Neural cell (in vitro differentiated cells): ENCODE results near the gene CLEC4C. TPM values are rescaled to one million over a fixed set of nuclear protein-coding genes. Genes with fewer than 3 reads are reported as not detected.

ENCODE experiments used
- H2AFZ ChIP-seq: fragments of 200-600, 300-800 bp; sonication (generic), shearing (Covaris generic); 2 replicates; pipeline ENCODE4 v1.6.0; 2014; ENCODE audit warnings: low read depth, mild to moderate bottlenecking, antibody characterized with exemption, low read length, moderate library complexity
- H3F3A ChIP-seq: fragments of 200-600 bp; shearing (Covaris generic); 2 replicates; pipeline ENCODE4 v1.6.1; 2016; ENCODE audit warnings: mild to moderate bottlenecking, moderate library complexity, mixed read lengths, antibody characterized with exemption, low read length; ENCODE audit not compliant: insufficient read depth, poor library complexity, severe bottlenecking
- H3K27ac ChIP-seq: fragments of 200-600, 300-800 bp; sonication (generic), shearing (Covaris generic); 2 replicates; pipeline ENCODE4 v1.5.1; 2014; ENCODE audit warnings: mild to moderate bottlenecking, low read length, moderate library complexity
- H3K27me3 ChIP-seq: fragments of 300-800, 200-600 bp; sonication (generic), shearing (Covaris generic); 2 replicates; pipeline ENCODE4 v1.6.0; 2014; ENCODE audit warnings: mild to moderate bottlenecking, low read depth, low read length, moderate library complexity; ENCODE audit not compliant: insufficient read depth
- H3K36me3 ChIP-seq: fragments of 300-800, 200-600 bp; sonication (generic), shearing (Covaris generic); 2 replicates; pipeline ENCODE4 v1.5.1; 2014; ENCODE audit warnings: mild to moderate bottlenecking, antibody characterized with exemption, low read length, moderate library complexity; ENCODE audit not compliant: insufficient read depth
- H3K4me2 ChIP-seq: fragments of 300-800, 200-600 bp; sonication (generic), shearing (Covaris generic); 2 replicates; pipeline ENCODE4 v1.6.0; 2014; ENCODE audit warnings: mild to moderate bottlenecking, low read length
- H3K4me3 ChIP-seq: fragments of 300-800, 200-600 bp; sonication (generic), shearing (Covaris generic); 2 replicates; pipeline ENCODE4 v1.5.1; 2014; ENCODE audit warnings: mild to moderate bottlenecking, low read length, moderate library complexity
- H3K79me2 ChIP-seq: fragments of 200-600 bp; shearing (Covaris generic); replicated peaks from 2 replicates; pipeline ENCODE4 v1.6.0; 2014; ENCODE audit warnings: mild to moderate bottlenecking, low read length, moderate library complexity; ENCODE audit not compliant: insufficient read depth
- H3K9ac ChIP-seq: fragments of 300-800, 200-600 bp; sonication (generic), shearing (Covaris generic); 2 replicates; pipeline ENCODE4 v1.6.1; 2016; ENCODE audit warnings: mild to moderate bottlenecking, low read length, mixed read lengths
- H3K9me2 ChIP-seq: fragments of 200-600 bp; shearing (Covaris generic); 2 replicates; pipeline ENCODE4 v1.6.1; 2016; ENCODE audit warnings: mild to moderate bottlenecking, low read length, mixed read lengths; ENCODE audit not compliant: insufficient read depth
- H3K9me3 ChIP-seq: fragments of 200-600, 300-800 bp; sonication (generic), shearing (Covaris generic); 2 replicates; pipeline ENCODE4 v1.6.1; 2016; ENCODE audit warnings: mild to moderate bottlenecking, mixed run types, low read length, moderate library complexity, mixed read lengths
- H4K20me1 ChIP-seq: fragments of 200-600 bp; shearing (Covaris generic); 2 replicates; pipeline ENCODE4 v1.6.1; 2016; ENCODE audit warnings: mild to moderate bottlenecking, mixed run types; ENCODE audit not compliant: insufficient read depth
- CTCF ChIP-seq: fragments of 450-650 bp; IDR thresholded peaks from 2 replicates; pipeline ENCODE4 v1.5.1; 2014; ENCODE audit warnings: antibody characterized with exemption, mild to moderate bottlenecking, moderate library complexity; ENCODE audit not compliant: poor library complexity, severe bottlenecking
- EP300 ChIP-seq: fragments of 450-650 bp; conservative IDR thresholded peaks from 2 replicates; pipeline ENCODE4 v1.6.1; 2014; ENCODE audit warnings: antibody characterized with exemption, mild to moderate bottlenecking, moderate library complexity; ENCODE audit not compliant: poor library complexity, severe bottlenecking
- EZH2 ChIP-seq: fragments of 200-600, 300-800 bp; shearing (Covaris generic), sonication (generic); IDR thresholded peaks from 2 replicates; pipeline ENCODE4 v1.6.1; 2014; ENCODE audit warnings: antibody characterized with exemption, low read length, borderline replicate concordance, mild to moderate bottlenecking; ENCODE audit not compliant: insufficient read depth, poor library complexity, severe bottlenecking
- MXI1 ChIP-seq: fragments of 450-650 bp; conservative IDR thresholded peaks from 2 replicates; pipeline ENCODE4 v1.6.1; 2014; ENCODE audit warnings: antibody characterized with exemption, mild to moderate bottlenecking; ENCODE audit not compliant: poor library complexity, severe bottlenecking
- POLR2AphosphoS5 ChIP-seq: IDR thresholded peaks from 2 replicates; pipeline ENCODE4 v1.6.1; 2012
- RAD21 ChIP-seq: fragments of 450-650 bp; conservative IDR thresholded peaks from 2 replicates; pipeline ENCODE4 v1.6.1; 2014; ENCODE audit warnings: antibody characterized with exemption, mild to moderate bottlenecking, moderate library complexity
- REST ChIP-seq: IDR thresholded peaks from 2 replicates; pipeline ENCODE4 v1.6.1; 2012; ENCODE audit warnings: borderline replicate concordance
- SMC3 ChIP-seq: fragments of 450-650 bp; conservative IDR thresholded peaks from 2 replicates; pipeline ENCODE4 v1.6.1; 2014; ENCODE audit warnings: antibody characterized with exemption, mild to moderate bottlenecking, moderate library complexity; ENCODE audit not compliant: poor library complexity
- TAF1 ChIP-seq: IDR thresholded peaks from 2 replicates; pipeline ENCODE4 v1.6.1; 2012; ENCODE audit warnings: low read depth
- polyA plus RNA-seq: library from polyadenylated mRNA; depleted of rRNA; stranded (reverse); fragments of >200 nt; gene quantifications from 2 replicates; pipeline ENCODE4 v1.2.3, GENCODE V29; 2014

The CLEC4C gene
- polyA plus RNA-seq, 1 donor from 2014 or later: not detected

DNA sequence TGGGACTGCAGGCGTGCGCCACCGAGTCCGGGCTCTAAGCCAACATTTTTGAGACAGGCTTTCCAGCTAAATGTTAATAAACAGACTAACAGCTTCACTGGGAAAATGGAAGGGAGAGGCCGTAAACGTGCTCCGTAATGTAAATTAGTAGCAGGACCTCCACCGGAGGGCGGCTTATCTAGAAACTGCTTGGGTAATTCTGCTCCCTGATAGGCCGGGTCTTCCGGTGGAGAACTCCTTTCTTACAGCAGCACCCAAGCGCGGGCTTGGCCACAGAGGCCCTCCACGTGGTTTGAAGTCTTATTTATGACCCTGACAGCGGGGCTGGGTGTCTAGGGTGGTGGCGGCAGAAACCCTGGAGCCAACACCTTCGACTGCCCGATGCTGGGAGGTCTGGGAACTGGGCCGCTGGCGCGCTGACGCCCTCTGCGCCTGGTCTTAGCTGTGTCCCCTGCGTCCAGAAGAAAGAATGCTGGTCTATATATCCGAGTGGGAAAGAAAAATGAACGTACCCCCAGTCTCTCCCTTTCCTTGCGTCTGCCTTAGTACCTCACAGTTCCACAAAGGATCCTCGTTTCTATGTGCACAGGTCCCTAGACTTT is 34.2 kb downstream of the CLEC4C start:
- Histone ChIP-seq H4K20me1 (no peaks in the 10 kb centered on the region), H3K4me3 (no peak overlapping the region), H3K27me3 (no peaks in the 10 kb centered on the region), H3K79me2 (no peaks in the 10 kb centered on the region), H3K36me3 (no peaks in the 10 kb centered on the region), H3K9me2 (no peaks in the 10 kb centered on the region), H3F3A (no peaks in the 10 kb centered on the region), H3K4me2 (no peak overlapping the region), H2AFZ (no peak overlapping the region), H3K9me3 (no peaks in the 10 kb centered on the region), H3K27ac (no peak overlapping the region), H3K9ac (no peak overlapping the region)
- TF ChIP-seq REST: no peak
- no peak for TF ChIP-seq SMC3
- TF ChIP-seq TAF1: no peak
- no peak for TF ChIP-seq RAD21
- no peak for TF ChIP-seq EZH2
- TF ChIP-seq CTCF: no peak
- TF ChIP-seq MXI1: no peak
- TF ChIP-seq EP300: no peak
- TF ChIP-seq POLR2AphosphoS5: no peak

DNA sequence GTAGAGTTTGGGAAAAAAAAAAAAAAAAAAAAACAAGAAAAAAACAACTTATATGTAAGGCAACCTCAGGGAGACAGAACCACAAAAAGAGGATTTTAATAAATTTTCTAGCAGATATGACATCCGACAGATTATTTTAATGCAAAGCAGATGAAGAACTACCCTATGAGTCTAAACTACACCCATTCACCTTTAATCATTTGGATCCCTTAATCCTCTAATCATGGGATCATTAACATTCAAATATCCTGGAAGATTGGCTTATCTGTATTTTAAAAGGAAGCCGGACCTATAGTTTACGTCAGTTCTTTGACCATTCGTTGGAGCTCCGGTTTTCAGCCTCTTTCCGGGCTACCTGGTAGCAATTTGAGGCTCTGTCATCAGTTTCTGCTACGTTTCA is 36.0 kb downstream of the CLEC4C start, which contains the start of gene DPPA3:
Gene DPPA3, plus strand, starts transcription at position 301 of the 400 bp plus-strand sequence. CDS start 138 bp downstream, outside the sequence.
- Histone ChIP-seq H3K9ac (no peak within 1 kb of the TSS), H3K9me3 (no peaks in the 10 kb centered on the region), H2AFZ (no peak within 1 kb of the TSS), H3K4me2 (no peak within 1 kb of the TSS), H3K79me2 (no peaks in the 10 kb centered on the region), H3K36me3 (no peaks in the 10 kb centered on the region), H4K20me1 (no peaks in the 10 kb centered on the region), H3K4me3 (no peak within 1 kb of the TSS), H3K27me3 (no peaks in the 10 kb centered on the region), H3K27ac (no peak within 1 kb of the TSS), H3K9me2 (no peaks in the 10 kb centered on the region), H3F3A (no peaks in the 10 kb centered on the region)
- TF ChIP-seq TAF1 (no peak), REST (no peak), POLR2AphosphoS5 (no peak), EZH2 (no peak), CTCF (no peak), RAD21 (no peak), EP300 (no peak), SMC3 (no peak), MXI1 (no peak)
